Naive thymus-derived CD8-positive, alpha-beta T cell (primary cell): ENCODE results near the gene MRGPRD. TPM values are rescaled to one million over a fixed set of nuclear protein-coding genes. Genes with fewer than 3 reads are reported as not detected.

Experiments used
- ATAC-seq, 2 donors: fragments of 150-1000 bp; cut with Tn5 transposase in 1 of 2; sonication (Bioruptor Pico), chemical (Tn5 transposase) in 1 of 2; 1 replicate in 1 of 2; 2 replicates in 1 of 2; pipeline ENCODE4 v1.10.0; 2021; ENCODE audit warnings: mild to moderate bottlenecking in 2 of 2, moderate library complexity in 2 of 2
- POLR2A ChIA-PET: fragments of 350-600 bp; sonication (Branson Sonifier 250); formaldehyde crosslinking; loops from one replicate; lab custom pipeline; 2021; ENCODE audit warnings: antibody characterized with exemption; lab: Charles Lee
- DNase-seq, 10 donors: peaks; one replicate each; pipeline versions ENCODE4 v3.0.0 to v3.0.0-alpha.2; 2020 to 2022
- H3K27ac Mint-ChIP-seq, 10 donors: one replicate each; pipeline ENCODE4 v1.8.0; 2020 to 2022; ENCODE audit warnings: mild to moderate bottlenecking in 10 of 10, mixed read lengths in 10 of 10, moderate library complexity in 4 of 10, inconsistent platforms in 1 of 10
- H3K27me3 Mint-ChIP-seq, 5 donors: one replicate each; pipeline ENCODE4 v1.8.0; 2021 to 2022; ENCODE audit warnings: mixed read lengths in 5 of 5
- H3K36me3 Mint-ChIP-seq, 3 donors: one replicate each; pipeline ENCODE4 v1.8.0; 2020 to 2022; ENCODE audit warnings: mixed read lengths in 3 of 3, mild to moderate bottlenecking in 2 of 3, inconsistent platforms in 1 of 3
- H3K4me1 Mint-ChIP-seq, 4 donors: one replicate each; pipeline ENCODE4 v1.8.0; 2021 to 2022; ENCODE audit warnings: mixed read lengths in 4 of 4
- H3K4me3 Mint-ChIP-seq, 10 donors: one replicate each; pipeline ENCODE4 v1.8.0; 2020 to 2022; ENCODE audit warnings: mild to moderate bottlenecking in 10 of 10, mixed read lengths in 10 of 10, moderate library complexity in 6 of 10, inconsistent platforms in 1 of 10
- H3K9me3 Mint-ChIP-seq, 9 donors: one replicate each; pipeline ENCODE4 v1.8.0; 2020 to 2022; ENCODE audit warnings: mixed read lengths in 9 of 9, mild to moderate bottlenecking in 3 of 9, inconsistent platforms in 1 of 9, moderate library complexity in 1 of 9
- polyA plus RNA-seq, 3 donors: library from polyadenylated mRNA; unstranded; fragments of 300-500 nt; fragmentation: Illumina TruSeq; gene quantifications; one replicate each; pipeline ENCODE4 v1.2.3, GENCODE V29; 2021
- total RNA-seq, 8 experiments: library from RNA in 2 of 8; stranded (reverse) in 2 of 8; gene quantifications; one replicate each; pipeline ENCODE4 v1.2.3 and lab custom pipeline; 2021 to 2026

Gene MRGPRD
- total and polyA plus RNA-seq, 5 experiments from 2014 or later, result 0.36 TPM; not detected in 4

DNA sequence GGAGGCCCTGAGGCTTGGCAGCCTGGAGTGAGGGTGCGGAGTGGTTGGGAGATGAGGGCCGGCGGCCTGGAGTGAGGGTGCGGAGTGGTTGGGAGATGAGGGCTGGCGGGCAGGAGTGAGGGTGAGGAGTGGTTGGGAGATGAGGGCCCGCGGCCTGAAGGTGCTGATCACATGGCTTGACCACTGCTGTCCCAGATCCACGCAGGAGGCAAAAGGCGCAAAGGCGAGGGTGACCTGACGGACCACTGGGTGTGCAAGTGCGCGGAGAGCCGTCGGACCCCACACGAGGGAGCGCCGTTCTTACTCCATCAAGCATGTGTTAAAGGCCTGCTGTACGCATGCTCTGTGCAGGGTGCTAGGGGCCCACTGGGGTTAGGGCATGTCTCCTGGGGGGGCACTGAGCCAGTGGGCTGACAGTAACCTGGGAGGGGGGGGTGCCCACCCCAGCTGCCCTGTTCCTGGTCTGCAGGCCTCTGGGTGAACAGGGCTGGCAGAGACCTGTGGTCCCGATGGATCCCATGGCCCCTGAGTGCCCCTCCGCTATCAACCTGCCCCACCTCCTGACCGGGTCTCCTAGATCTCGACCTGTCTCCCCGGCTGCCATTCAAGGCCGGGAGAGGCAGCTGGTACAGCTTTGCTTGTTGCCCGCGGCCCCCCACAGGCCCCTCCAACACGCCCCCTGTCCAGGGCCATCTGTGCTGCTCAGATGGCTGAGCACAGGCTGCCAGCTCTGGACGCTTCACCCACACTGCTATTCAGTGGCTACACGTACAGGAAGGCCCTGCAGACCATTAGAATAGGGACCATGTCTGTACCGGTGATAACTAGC is 21.1 kb downstream of the MRGPRD start:
- POLR2A ChIA-PET, result no interaction called here
- Mint-ChIP-seq H3K4me3 (no peak overlapping the region), H3K27ac (no peak overlapping the region), H3K27me3 (peaks cover 3 to 27% (median 12%) of the 10 kb centered on the region in 5 donors), H3K9me3 (peaks cover 0 to 11% (median 0%) of the 10 kb centered on the region in 9 donors), H3K4me1 (peaks cover 12 to 22% (median 16%) of the 10 kb centered on the region in 4 donors), H3K36me3 (no peaks in the 10 kb centered on the region)
- DNase-seq (no peak), ATAC-seq (no peak)

DNA sequence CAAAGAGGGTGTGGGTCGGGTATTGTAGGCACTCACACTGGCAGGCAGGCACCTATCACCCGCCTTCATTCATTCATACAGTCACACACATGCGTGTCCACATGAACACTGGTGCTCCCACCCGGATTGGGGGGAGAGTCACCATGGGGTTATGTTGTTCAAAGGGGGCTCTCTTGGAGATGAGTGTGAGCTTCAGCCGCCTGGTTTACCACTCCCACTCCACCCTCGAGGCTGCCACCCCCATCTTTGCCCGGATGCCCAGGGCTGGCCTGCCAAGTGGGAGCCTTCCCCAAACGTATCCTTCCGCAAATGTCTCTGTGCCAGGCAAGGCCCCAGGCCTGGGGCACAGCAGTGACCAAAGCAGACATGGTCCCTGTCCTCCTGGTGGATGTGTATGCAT is 22.6 kb downstream of the MRGPRD start:
- Mint-ChIP-seq H3K27me3 (peaks cover 3 to 27% (median 12%) of the 10 kb centered on the region in 5 donors), H3K4me3 (no peak overlapping the region), H3K4me1 (peaks cover 12 to 22% (median 16%) of the 10 kb centered on the region in 4 donors), H3K9me3 (peaks cover 0 to 11% (median 0%) of the 10 kb centered on the region in 9 donors), H3K36me3 (no peaks in the 10 kb centered on the region), H3K27ac (no peak overlapping the region)
- DNase-seq (no peak), ATAC-seq (no peak)
- POLR2A ChIA-PET, result no interaction called here

DNA sequence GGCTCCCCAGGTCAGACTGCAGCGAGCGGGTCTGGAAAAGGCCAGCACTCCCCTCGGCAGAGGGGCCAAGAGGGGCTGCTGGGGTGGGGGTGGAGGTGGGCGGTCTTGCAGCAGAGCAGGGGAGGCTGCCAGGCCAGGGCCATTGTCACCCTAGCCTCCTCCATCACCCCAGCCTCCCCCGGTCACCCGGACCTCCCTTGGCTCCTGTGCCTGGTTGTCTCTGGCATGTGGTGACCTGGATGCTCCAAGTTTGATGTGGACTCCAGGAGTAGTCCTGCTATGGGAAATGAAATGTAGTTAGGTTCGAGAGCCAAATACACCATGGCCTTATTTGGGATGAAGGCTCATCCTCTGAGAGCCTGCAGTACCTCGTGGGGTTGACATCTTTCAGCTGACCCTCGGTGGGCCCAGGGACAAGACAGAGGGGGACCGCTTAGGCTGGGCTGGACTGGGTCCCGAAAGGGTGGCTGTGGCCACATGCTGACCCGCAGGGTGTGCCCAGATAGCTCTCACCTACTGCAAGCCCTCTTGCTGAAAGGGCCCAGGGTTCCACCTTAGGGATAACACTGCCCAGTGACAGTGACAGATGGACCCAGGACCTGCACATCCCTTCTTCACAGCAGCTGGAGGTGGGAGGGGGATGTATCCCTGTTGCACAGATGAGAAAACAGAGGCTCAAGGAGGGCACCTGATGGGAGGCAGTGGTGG is 24.1 kb downstream of the MRGPRD start:
- no peak overlapping the region for H3K27ac Mint-ChIP-seq
- no peak overlapping the region for H3K4me3 Mint-ChIP-seq
- H3K4me1 Mint-ChIP-seq, result peaks cover 6 to 13% (median 9%) of the 10 kb centered on the region in 4 donors
- peaks cover 2 to 22% (median 12%) of the 10 kb centered on the region in 5 donors for H3K27me3 Mint-ChIP-seq
- peaks cover 0 to 7% (median 0%) of the 10 kb centered on the region in 9 donors for H3K9me3 Mint-ChIP-seq
- no peak for DNase-seq
- POLR2A ChIA-PET, result no interaction called here
- H3K36me3 Mint-ChIP-seq, result no peaks in the 10 kb centered on the region
- no peak for ATAC-seq

DNA sequence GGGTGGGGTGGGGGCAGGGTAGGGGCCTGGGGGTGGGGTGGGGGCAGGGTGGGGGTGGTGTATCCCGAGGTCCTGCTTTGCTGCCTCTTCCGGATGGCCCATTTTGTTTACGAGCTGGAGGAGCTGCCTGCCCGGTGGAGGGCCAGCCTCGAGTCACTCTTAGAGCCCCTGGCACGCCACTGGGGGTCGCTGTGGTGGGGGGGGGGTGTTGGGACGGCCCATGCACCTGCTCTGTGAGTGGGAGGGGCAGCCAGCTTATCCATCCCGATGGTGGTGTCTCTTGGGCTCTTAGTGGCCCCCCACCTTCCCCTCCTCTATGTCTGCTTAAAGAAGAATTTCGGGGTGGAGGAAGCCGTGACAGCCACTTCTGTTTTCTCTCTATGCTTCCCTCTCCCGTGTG is 24.6 kb downstream of the MRGPRD start:
- POLR2A ChIA-PET, result no interaction called here
- Mint-ChIP-seq H3K36me3 (no peaks in the 10 kb centered on the region), H3K27ac (no peak overlapping the region), H3K9me3 (peaks cover 0 to 7% (median 0%) of the 10 kb centered on the region in 9 donors), H3K27me3 (peaks cover 2 to 21% (median 10%) of the 10 kb centered on the region in 5 donors), H3K4me3 (no peak overlapping the region), H3K4me1 (peaks cover 6 to 13% (median 9%) of the 10 kb centered on the region in 4 donors)
- DNase-seq (peak in 6 of 10 donors; percentile 10 to 45 (median 21)), ATAC-seq (peak; percentile 37 to 55)

DNA sequence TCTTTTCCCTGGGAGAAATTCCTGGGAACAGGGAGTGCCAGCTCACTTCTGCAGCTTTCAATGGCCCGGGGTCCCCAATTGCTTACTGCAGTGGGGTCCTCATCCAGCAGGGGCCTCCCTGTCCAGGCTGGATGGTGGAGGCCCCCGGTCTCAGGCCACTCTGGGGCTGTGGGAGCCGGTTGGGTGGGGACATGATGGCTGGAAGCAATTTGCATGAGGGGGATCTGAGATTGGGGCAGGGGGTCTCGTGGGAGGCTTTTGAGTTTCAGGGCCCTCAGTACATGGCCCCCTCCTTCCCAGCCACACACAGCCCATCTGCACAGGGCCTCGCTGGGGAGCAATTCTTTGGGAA is 25.2 kb downstream of the MRGPRD start:
- POLR2A ChIA-PET, result no interaction called here
- peaks cover 2 to 20% (median 8%) of the 10 kb centered on the region in 5 donors for H3K27me3 Mint-ChIP-seq
- DNase-seq (no peak), ATAC-seq (no peak)
- peak overlapping the region in 1 of 10 donors; percentile 63 for H3K27ac Mint-ChIP-seq
- peak overlapping the region in 2 of 10 donors; percentile 4 to 57 for H3K4me3 Mint-ChIP-seq
- H3K4me1 Mint-ChIP-seq, result peaks cover 6 to 13% (median 9%) of the 10 kb centered on the region in 4 donors
- H3K9me3 Mint-ChIP-seq, result peaks cover 0 to 7% (median 0%) of the 10 kb centered on the region in 9 donors
- H3K36me3 Mint-ChIP-seq, result no peaks in the 10 kb centered on the region

DNA sequence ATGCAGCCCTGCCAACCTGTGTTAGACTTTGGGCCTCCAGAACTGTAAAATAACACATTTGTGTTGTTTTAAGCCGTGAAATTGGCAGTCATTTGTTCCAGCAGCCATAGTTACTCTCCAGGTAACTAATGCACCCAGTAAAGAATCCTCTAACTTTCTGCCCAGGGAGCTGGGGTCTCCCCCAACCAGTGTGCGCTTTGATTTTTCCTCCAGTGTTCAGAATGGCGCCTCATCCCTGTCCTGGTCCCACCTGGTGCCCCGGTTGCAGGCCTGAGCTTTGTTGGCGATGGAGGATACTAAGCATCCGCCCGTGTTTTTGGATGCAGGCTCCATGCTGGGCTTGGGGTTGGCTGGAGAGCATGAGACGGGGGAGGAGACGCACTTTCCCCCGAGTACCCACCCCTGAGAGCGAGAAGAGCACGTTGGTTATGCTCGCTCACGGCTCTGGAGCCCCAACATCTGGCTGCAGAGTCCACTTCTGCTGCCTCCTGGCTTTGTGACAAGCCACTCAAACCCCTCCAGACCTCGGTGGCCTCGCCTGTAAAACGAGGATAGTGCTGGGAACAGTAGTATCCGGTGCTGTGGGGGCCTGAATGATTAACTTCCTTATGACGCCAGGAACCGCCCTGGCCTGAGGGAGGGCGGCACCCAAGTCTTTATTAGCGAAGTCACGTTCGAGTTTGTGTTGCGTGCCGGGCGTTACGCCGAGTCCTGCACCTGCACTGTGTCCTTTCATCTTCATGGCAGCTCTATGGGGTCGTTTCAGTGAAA is 25.8 kb downstream of the MRGPRD start:
- ATAC-seq (no peak), DNase-seq (no peak)
- Mint-ChIP-seq H3K4me1 (peaks cover 6 to 13% (median 9%) of the 10 kb centered on the region in 4 donors), H3K4me3 (peak overlapping the region in 3 of 10 donors; percentile 10 to 57 (median 38)), H3K9me3 (peaks cover 0 to 5% (median 0%) of the 10 kb centered on the region in 9 donors), H3K27ac (peak overlapping the region in 2 of 10 donors; percentile 20 to 63), H3K36me3 (no peaks in the 10 kb centered on the region), H3K27me3 (peaks cover 2 to 16% (median 8%) of the 10 kb centered on the region in 5 donors)
- POLR2A ChIA-PET, result no interaction called here

DNA sequence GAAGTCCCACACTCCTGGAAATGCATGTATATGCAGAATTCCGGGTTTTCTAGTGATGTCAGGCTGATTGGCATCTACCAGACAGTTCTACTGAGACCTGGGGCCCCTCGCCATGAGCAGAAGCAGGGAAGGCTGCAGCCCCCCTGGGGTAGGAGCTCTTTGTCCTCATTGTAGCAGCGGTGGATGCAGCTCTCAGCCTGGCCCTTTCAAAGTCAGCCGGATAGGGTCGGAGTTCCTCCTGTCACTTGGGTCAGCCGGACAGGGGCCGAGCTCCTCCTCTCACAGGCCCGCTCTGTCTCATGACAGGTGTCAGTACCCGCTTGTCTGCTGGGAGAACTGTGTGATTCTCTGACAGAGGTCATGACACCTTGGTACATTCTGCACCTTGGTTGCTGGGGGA is 30.0 kb downstream of the MRGPRD start:
- POLR2A ChIA-PET, result no interaction called here
- H3K27me3 Mint-ChIP-seq, result no peaks in the 10 kb centered on the region
- no peak overlapping the region for H3K4me3 Mint-ChIP-seq
- no peak for ATAC-seq
- H3K36me3 Mint-ChIP-seq, result no peaks in the 10 kb centered on the region
- peak overlapping the region in 1 of 10 donors; percentile 7 for H3K27ac Mint-ChIP-seq
- H3K9me3 Mint-ChIP-seq, result no peaks in the 10 kb centered on the region
- DNase-seq, result no peak
- H3K4me1 Mint-ChIP-seq, result peaks cover 5 to 7% (median 6%) of the 10 kb centered on the region in 4 donors

DNA sequence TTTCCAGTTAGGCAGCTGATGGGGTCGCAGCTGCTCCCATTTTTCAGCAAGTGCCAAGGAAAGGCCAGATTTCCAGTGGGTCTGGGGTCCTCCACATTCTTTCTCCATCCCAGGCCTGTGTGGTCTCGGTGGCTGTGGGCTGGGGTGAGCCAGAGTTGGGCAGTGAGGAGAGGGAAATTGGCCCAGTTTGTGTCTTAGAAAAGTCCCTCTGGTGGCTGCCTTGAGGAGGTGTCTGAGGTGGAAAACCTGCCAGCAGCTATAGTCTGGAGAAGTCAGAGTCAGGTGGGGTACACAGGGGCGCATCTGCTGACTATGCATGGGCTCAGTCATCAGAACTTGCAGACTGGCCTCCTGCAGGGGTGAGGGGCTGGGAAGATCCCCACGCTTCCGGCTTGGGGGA is 30.5 kb downstream of the MRGPRD start:
- POLR2A ChIA-PET, result no interaction called here
- Mint-ChIP-seq H3K27me3 (no peaks in the 10 kb centered on the region), H3K4me1 (peaks cover under 1 to 4% (median 2%) of the 10 kb centered on the region in 4 donors), H3K27ac (no peak overlapping the region), H3K36me3 (no peaks in the 10 kb centered on the region), H3K4me3 (no peak overlapping the region), H3K9me3 (no peaks in the 10 kb centered on the region)
- DNase-seq (no peak), ATAC-seq (no peak)

DNA sequence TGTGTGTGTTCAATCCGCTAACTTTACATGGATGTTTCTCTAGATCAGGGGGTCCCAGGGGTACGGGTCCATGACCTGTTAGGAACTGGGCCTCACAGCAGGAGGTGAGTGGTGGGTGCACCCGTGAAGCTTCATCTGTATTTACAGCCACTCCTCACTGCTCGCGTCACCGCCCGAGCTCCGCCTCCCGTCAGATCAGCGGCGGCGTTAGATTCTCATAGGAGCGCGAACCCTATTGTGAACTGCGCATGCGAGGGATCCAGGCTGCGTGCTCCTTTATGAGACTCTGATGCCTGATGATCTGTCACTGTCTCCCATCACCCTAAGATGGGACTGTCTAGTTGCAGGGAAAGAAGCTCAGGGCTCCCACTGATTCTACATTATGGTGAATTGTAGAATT is 31.9 kb downstream of the MRGPRD start:
- Mint-ChIP-seq H3K4me1 (peaks cover 0 to 2% (median 0%) of the 10 kb centered on the region in 4 donors), H3K27ac (no peak overlapping the region), H3K4me3 (no peak overlapping the region), H3K36me3 (no peaks in the 10 kb centered on the region), H3K27me3 (no peaks in the 10 kb centered on the region), H3K9me3 (no peaks in the 10 kb centered on the region)
- POLR2A ChIA-PET, result no interaction called here
- ATAC-seq (no peak), DNase-seq (no peak)

DNA sequence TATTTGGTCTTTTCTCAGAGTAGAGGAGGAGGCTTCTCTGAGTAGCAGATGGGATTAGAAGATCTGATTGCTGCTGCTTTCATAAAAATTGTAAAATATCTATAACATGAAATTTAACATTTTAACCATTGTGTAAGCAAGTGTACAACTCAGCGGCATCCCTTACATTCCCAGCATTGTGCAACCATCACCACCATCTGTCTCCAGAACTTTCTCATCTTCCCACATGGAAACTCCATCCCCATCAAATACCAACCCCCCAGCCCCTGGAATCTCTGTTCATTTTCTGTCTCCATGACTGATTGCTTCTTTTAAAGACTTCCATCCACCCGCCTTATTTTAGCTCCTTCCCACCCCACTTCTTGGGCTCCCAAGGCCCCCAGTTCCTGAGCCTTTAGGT is 32.3 kb downstream of the MRGPRD start:
- no peaks in the 10 kb centered on the region for H3K9me3 Mint-ChIP-seq
- peaks cover 0 to 2% (median 0%) of the 10 kb centered on the region in 4 donors for H3K4me1 Mint-ChIP-seq
- H3K27me3 Mint-ChIP-seq, result no peaks in the 10 kb centered on the region
- H3K36me3 Mint-ChIP-seq, result no peaks in the 10 kb centered on the region
- no peak overlapping the region for H3K4me3 Mint-ChIP-seq
- POLR2A ChIA-PET, result no interaction called here
- no peak overlapping the region for H3K27ac Mint-ChIP-seq
- DNase-seq, result no peak
- no peak for ATAC-seq

DNA sequence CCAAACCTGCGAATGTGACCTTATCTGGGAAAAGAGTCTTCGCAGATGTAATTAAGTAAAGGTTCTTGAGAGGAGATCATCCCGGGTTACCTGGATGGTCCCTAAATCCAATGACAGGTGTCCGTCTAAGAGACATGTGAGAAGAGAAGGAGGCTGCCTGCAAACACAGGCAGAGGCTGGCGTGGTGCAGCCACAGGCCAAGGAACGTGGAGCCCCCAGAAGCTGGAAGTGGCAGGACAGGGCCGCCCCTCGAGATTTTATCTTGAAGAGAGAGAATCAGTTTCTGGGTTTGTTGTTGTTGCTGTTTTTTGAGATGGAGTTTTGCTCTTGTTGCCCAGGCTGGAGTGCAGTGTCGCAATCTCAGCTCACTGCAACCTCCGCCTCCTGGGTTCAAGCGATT is 33.6 kb downstream of the MRGPRD start:
- DNase-seq, result no peak
- no peaks in the 10 kb centered on the region for H3K36me3 Mint-ChIP-seq

DNA sequence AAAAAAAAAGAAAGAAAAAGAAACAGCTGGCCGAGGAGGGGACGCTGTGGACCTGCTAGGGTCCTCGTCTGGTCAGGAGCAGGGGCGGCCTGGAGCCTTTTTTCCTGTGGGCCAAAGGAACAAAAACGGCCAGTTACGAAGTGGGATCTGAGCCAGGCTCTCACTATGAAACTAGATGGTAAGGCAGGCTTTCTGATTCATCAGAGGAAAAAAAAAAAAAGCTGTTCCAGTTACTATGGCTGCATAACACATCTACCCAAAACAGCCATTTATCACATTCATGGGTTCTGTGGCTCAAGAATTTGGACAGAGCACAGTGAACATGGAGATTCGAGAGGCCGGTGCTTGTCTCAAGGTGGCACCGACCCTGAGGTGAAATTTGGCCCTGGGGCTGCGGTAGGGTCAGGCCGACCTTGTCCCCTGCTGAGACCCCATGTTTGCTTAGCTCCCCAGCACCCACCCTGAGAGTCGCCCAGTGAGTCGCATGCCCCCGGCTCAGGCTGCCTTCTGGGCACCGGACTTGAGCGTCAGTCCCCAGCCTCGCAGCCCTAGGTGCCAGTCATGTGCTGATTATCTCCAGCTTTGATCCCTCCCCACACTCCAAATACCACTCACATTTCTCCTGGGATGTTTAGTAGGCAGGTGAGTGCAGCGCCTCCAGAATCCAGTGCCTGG is 34.2 kb downstream of the MRGPRD start:
- no peaks in the 10 kb centered on the region for H3K27me3 Mint-ChIP-seq
- ATAC-seq (no peak), DNase-seq (no peak)
- no peaks in the 10 kb centered on the region for H3K36me3 Mint-ChIP-seq
- no peak overlapping the region for H3K27ac Mint-ChIP-seq
- H3K4me3 Mint-ChIP-seq, result no peak overlapping the region
- POLR2A ChIA-PET, result no interaction called here
- H3K9me3 Mint-ChIP-seq, result no peaks in the 10 kb centered on the region
- peaks cover 0 to 2% (median 0%) of the 10 kb centered on the region in 4 donors for H3K4me1 Mint-ChIP-seq

More for the DNA sequence above, 33.6 kb downstream of the MRGPRD start:
- no peak for ATAC-seq
- peaks cover 0 to 2% (median 0%) of the 10 kb centered on the region in 4 donors for H3K4me1 Mint-ChIP-seq
- H3K9me3 Mint-ChIP-seq, result no peaks in the 10 kb centered on the region
- POLR2A ChIA-PET, result no interaction called here
- no peaks in the 10 kb centered on the region for H3K27me3 Mint-ChIP-seq
- H3K4me3 Mint-ChIP-seq, result no peak overlapping the region
- H3K27ac Mint-ChIP-seq, result no peak overlapping the region
